ENCODE data around the gene TMEM132E. TPM values are rescaled to one million over a fixed set of nuclear protein-coding genes. Genes with fewer than 3 reads are reported as not detected.

The TMEM132E gene
- total RNA-seq, 2 donors from 2014 or later: 0.09 to 0.26 TPM

DNA sequence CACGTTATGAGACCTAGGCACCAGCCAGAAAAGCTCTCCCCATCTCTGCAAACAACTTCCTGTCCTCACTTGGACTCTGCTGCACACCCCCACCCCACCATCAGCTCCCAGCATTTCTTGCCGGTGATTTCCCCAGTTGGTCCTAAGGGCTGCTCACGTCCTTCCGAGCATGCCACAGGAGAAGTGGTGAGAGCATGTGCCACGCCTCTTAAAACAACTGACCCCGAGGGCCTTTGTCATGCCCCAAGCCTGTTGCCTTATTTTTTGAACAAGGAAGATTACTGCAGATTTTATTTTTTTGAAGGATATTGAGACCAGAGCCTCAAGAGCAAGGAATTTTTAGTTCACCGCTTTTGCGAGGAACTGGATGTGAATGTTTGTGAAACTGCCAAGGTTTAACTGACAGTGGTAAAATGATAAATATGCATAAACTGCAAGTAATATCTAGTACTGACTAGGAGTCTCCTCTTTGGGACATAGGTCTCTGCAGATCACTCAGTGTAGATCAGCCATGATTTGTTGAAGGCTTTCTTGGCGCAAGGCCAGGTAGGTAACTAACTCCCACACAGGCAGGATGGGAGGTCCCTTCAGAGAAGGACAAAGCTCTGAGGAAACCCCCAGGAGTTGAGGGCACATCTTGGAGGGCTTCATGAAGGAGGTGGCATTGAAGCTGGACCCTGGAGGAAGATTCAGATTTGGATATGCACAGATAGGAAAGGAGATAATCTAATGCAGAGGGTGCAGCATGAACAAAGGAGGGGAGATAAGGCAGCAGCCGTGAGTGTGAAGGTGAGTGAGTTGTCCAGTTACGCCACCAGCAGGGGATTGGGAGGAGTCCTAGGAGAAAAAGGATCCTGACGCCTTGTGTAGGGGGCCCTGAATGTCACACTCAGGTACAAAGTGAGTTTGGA lies 44.7 kb downstream of the TMEM132E start:
- intact Hi-C loops (cut with DNase I): no loop called here
- DNase-seq (no peak), ATAC-seq (no peak)

GRCh38 chr17:34624767-34625383 lies 45.5 kb downstream of the TMEM132E start:
- ATAC-seq (no peak), DNase-seq (no peak)
- intact Hi-C loops (cut with DNase I): no loop called here

DNA sequence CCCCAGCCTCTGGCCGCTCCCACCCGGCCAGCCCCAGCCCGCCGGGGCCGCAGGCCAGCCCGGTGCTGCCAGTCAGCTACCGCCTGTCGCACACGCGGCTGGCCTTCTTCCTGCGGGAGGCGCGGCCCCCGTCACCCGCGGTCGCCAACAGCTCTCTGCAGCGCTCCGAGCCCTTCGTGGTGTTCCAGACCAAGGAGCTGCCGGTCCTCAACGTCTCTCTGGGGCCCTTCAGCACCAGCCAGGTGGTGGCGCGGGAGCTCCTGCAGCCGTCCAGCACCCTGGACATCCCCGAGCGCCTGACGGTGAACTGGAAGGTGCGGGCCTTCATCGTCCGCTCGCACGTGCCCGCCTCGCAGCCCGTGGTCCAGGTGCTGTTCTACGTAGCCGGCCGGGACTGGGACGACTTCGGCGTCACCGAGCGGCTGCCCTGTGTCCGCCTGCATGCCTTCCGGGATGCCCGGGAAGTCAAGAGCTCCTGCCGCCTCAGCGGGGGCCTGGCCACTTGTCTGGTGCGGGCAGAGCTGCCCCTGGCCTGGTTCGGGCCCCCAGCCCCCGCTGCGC lies 46.8 kb downstream of the TMEM132E start:
- intact Hi-C loops (cut with DNase I): no loop called here
- ATAC-seq: peak in 1 of 2 donors; percentile 17
- DNase-seq: no peak

GRCh38 chr17:34628879-34629278 lies 49.5 kb downstream of the TMEM132E start:
- intact Hi-C loops (cut with DNase I): no loop called here
- DNase-seq (no peak), ATAC-seq (no peak)

- ATAC-seq: no peak
- DNase-seq: no peak
- intact Hi-C loops (cut with DNase I): loop anchor here in 1 of 2 donors (10.0 kb wide), 1 partner anchor 209 kb away; no protein-coding TSS in a partner anchor
Observed at GRCh38 chr17:34633351-34633750, 54.0 kb downstream of the TMEM132E start.

GRCh38 chr17:34633760-34634159 lies 54.4 kb downstream of the TMEM132E start:
- ATAC-seq: no peak
- intact Hi-C loops (cut with DNase I): loop anchor here in 1 of 2 donors (10.0 kb wide), 1 partner anchor 209 kb away; no protein-coding TSS in a partner anchor
- no peak for DNase-seq

DNA sequence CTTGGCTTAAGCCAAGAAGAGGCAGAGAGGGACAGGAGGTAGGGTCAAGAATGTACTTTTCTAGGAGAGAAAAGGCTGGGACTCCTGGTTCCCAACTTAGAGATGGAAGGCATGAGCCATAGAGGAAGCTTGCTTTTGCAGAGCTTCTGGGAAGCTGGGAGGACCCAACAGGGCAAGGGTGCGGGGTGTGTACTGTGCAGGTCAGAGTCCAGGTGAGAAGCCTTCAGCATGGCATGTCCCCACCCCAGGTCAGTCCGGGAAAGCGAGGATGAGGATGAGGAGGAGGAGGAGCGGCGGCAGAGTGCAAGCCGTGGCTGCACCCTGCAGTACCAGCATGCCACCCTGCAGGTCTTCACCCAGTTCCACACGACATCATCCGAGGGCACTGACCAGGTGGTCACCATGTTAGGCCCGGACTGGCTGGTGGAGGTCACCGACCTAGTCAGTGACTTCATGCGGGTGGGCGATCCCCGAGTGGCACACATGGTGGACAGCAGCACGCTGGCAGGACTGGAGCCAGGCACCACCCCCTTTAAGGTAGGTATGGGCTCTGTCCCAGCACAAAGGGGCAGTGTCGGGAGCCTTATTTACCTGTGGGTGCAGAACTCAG lies 55.3 kb downstream of the TMEM132E start:
- intact Hi-C loops (cut with DNase I): loop anchor here (5.0 to 10.0 kb wide), 2 partner anchors 210 to 212 kb away; no protein-coding TSS in a partner anchor
- no peak for ATAC-seq
- no peak for DNase-seq

- ATAC-seq (no peak), DNase-seq (no peak)
- intact Hi-C loops (cut with DNase I): loop anchor here (5.0 to 10.0 kb wide), 2 partner anchors 211 to 214 kb away; no protein-coding TSS in a partner anchor
Observed at GRCh38 chr17:34635876-34636275, 56.5 kb downstream of the TMEM132E start.

- intact Hi-C loops (cut with DNase I): loop anchor here (5.0 to 10.0 kb wide), 2 partner anchors 212 to 215 kb away; no protein-coding TSS in a partner anchor
- ATAC-seq (no peak), DNase-seq (no peak)
Observed at GRCh38 chr17:34637041-34637547, 57.7 kb downstream of the TMEM132E start.

GRCh38 chr17:34637548-34638525 lies 58.5 kb downstream of the TMEM132E start:
- peak; percentile 95 to 96 for ATAC-seq

DNA sequence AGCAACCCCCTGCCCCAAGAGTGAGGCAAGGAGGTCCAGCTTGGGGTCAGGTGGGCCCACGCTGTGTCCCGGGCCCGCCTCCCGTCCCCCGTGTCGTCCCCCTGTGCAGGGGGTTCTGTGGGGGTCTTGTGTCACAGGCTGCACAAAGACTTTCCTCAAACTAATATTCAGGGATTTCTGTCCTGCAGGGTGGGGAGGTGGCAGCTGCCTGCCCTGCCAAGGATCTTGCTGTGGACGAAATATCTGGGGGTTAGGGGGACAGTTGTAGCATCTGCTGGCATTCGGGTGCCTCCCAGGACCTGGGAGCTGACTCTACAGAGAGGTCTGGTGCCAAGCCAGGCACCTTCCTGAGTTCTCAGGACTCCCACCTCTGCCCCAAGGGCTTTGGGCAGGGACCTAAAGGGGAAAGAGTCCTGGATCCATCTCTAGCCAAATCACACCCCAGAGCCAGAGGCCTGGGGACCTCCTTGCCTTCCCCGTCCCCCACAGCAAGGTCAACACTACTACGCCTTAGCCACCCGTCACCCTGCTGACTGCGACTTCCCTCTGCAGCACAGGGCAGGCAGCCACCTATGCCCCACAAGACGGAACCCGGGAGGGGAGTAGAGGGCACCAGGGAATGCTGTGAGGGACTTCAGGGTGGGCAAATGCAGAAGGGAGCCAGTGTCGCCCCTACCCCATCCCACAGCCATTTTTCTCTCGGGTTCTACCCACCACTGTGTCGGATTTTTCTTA lies 59.3 kb downstream of the TMEM132E start:
- intact Hi-C loops (cut with DNase I): loop anchor here (5.0 to 10.0 kb wide), 2 partner anchors 214 to 216 kb away; no protein-coding TSS in a partner anchor
- DNase-seq (no peak), ATAC-seq (no peak)

More at GRCh38 chr17:34637548-34638525, 58.5 kb downstream of the TMEM132E start:
- peak; percentile 82 for DNase-seq
- intact Hi-C loops (cut with DNase I): loop anchor here (5.0 to 10.0 kb wide), 2 partner anchors 213 to 216 kb away; no protein-coding TSS in a partner anchor

DNA sequence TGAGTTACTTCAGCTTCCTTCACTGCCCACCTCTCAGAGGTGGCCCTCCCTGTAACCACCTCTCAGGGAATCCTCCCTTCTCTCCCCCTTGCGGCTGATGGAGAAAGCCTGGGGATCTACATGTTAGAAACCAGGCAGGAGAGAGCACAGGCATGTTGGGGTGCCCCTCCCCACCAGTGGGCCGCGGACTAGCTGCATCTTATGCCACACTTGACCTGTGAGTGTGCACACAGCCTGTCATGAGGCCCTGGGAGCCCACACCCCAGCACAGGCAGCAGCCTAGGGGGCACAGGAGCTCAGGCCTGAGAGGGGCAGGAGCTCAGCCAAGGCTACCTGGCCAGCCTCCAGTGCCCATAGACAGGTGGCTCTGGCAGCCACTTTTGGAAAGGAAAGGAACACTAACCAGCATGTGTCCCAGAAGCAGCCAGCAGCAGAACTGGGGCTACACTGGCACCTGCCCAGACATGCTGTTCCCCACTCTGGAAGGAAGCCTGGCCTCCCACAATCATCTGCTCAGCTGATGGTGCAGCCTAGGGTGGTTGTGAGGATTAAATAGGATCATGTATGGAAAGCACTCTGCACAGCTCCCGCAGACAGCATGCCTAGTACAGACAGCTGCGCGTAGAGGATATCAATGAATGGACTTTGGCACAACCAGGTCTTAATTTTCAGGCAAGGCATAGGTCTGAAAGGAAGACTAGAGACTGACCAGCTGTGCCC lies 60.5 kb downstream of the TMEM132E start:
- DNase-seq: no peak
- no peak for ATAC-seq
- intact Hi-C loops (cut with DNase I): loop anchor here (5.0 to 10.0 kb wide), 2 partner anchors 215 to 218 kb away; no protein-coding TSS in a partner anchor

GRCh38 chr17:34641368-34641767 lies 62.0 kb downstream of the TMEM132E start:
- DNase-seq (no peak), ATAC-seq (no peak)
- intact Hi-C loops (cut with DNase I): no loop called here

- DNase-seq: no peak
- ATAC-seq: no peak
- intact Hi-C loops (cut with DNase I): no loop called here
Observed at GRCh38 chr17:34644941-34645550, 65.7 kb downstream of the TMEM132E start.

DNA sequence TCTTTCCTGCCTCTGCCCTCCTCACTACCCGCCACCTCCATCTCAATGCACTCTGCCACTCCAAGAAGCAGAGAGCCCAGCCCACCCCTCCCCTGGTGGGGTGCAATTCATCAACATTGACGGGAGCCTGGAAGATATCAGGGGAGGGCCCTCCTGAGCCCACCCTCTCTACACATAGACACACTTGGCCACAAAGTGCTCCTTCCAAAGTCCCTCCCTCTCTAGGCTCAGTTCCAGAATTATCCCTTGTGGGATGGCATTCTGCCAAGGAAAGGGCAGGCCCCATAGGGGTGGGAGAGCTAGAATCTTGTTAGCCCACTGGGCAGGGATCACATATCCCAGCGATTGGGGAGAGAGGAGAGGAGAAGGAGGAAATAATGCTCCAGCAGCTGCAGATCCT lies 66.2 kb downstream of the TMEM132E start:
- ATAC-seq (no peak), DNase-seq (no peak)
- intact Hi-C loops (cut with DNase I): no loop called here

- intact Hi-C loops (cut with DNase I): no loop called here
- DNase-seq (no peak), ATAC-seq (no peak)
Observed at GRCh38 chr17:34647511-34647910, 68.1 kb downstream of the TMEM132E start.

All from left cardiac atrium (tissue), 4 donors.